Fibroblast of peridontal ligament (primary cell): Measurements from ENCODE around the gene MRPS6.
A peak's percentile ranks its signal among the peaks of the same experiment; 100 is the strongest.

Experiments
- DNase-seq: peaks from one replicate; pipeline ENCODE4 v3.0.0-alpha.2; 2010; ENCODE audit errors: extremely low read depth

The MRPS6 gene

GRCh38 chr21:34180407-34180806 lies 107.0 kb downstream of the MRPS6 start:
- no peak for DNase-seq

GRCh38 chr21:34180826-34181359 lies 107.5 kb downstream of the MRPS6 start:
- no peak for DNase-seq

- no peak for DNase-seq
Observed at GRCh38 chr21:34181431-34182039, 108.2 kb downstream of the MRPS6 start.

- DNase-seq: no peak
Observed at GRCh38 chr21:34182436-34182835, 109.1 kb downstream of the MRPS6 start.

- no peak for DNase-seq
Observed at GRCh38 chr21:34183331-34183928, 110.1 kb downstream of the MRPS6 start.

GRCh38 chr21:34184232-34184631 lies 110.9 kb downstream of the MRPS6 start:
- DNase-seq: no peak

GRCh38 chr21:34185026-34185750 lies 111.8 kb downstream of the MRPS6 start:
- DNase-seq: no peak

- DNase-seq: no peak
Observed at GRCh38 chr21:34186109-34186719, 112.8 kb downstream of the MRPS6 start.

- DNase-seq: peak; percentile 88
Observed at GRCh38 chr21:34187935-34188334, 114.6 kb downstream of the MRPS6 start.

- DNase-seq: no peak
Observed at GRCh38 chr21:34189506-34189905, 116.1 kb downstream of the MRPS6 start.

- no peak for DNase-seq
Observed at GRCh38 chr21:34190576-34191321, 117.4 kb downstream of the MRPS6 start.

GRCh38 chr21:34191876-34192275 lies 118.5 kb downstream of the MRPS6 start:
- DNase-seq: no peak
